Caco-2 (cell line): ENCODE data around the gene GALNT12. TPM values are rescaled to one million over a fixed set of nuclear protein-coding genes. Genes with fewer than 3 reads are reported as not detected.

Source experiments
- BruUV-seq: library from RNA; stranded (reverse); fragments of 400-500 nt; replicated peaks from 2 replicates; lab custom pipeline; 2021; lab: Mats Ljungman, UMichigan
- CTCF ChIA-PET: fragments of 300-600 bp; sonication (Branson Sonifier 250); formaldehyde crosslinking; loops from one replicate; lab custom pipeline; 2022; ENCODE audit warnings: antibody characterized with exemption; lab: Charles Lee
- POLR2A ChIA-PET: fragments of 300-600 bp; sonication (Branson Sonifier 250); formaldehyde crosslinking; loops from one replicate; lab custom pipeline; 2022; ENCODE audit warnings: antibody characterized with exemption; lab: Charles Lee
- DNase-seq, 2 experiments: peaks; one replicate each; pipeline versions ENCODE4 v3.0.0 to v3.0.0-alpha.2; 2020 to 2022
- H3K27me3 ChIP-seq: replicated peaks from 2 replicates; pipeline ENCODE4 v1.6.0; 2011; ENCODE audit warnings: low read length; ENCODE audit not compliant: control insufficient read depth, insufficient read depth
- H3K36me3 ChIP-seq: 2 replicates; pipeline ENCODE4 v1.5.1; 2011; ENCODE audit warnings: low read length; ENCODE audit not compliant: control insufficient read depth, insufficient read depth
- H3K4me1 ChIP-seq: fragments of 250-450 bp; sonication (Bioruptor Pico); 2 replicates; pipeline ENCODE4 v1.5.1; 2020; ENCODE audit warnings: mild to moderate bottlenecking
- H3K4me3 ChIP-seq: 2 replicates; pipeline ENCODE4 v1.5.1; 2011; ENCODE audit warnings: low read depth, mild to moderate bottlenecking, control low read depth, low read length
- H3K9me3 ChIP-seq: fragments of 250-450 bp; sonication (Bioruptor Pico); 2 replicates; pipeline ENCODE4 v1.5.1; 2020; ENCODE audit warnings: mild to moderate bottlenecking, moderate library complexity
- H3K27ac Mint-ChIP-seq: one replicate; pipeline ENCODE4 v1.8.0; 2022; ENCODE audit warnings: mixed read lengths; ENCODE audit not compliant: unreplicated experiment
- H3K27me3 Mint-ChIP-seq: one replicate; pipeline ENCODE4 v1.8.0; 2022; ENCODE audit warnings: mixed read lengths; ENCODE audit not compliant: insufficient read depth, unreplicated experiment
- H3K36me3 Mint-ChIP-seq: one replicate; pipeline ENCODE4 v1.8.0; 2022; ENCODE audit warnings: mild to moderate bottlenecking, mixed read lengths; ENCODE audit not compliant: insufficient read depth, unreplicated experiment
- H3K4me1 Mint-ChIP-seq: one replicate; pipeline ENCODE4 v1.8.0; 2022; ENCODE audit warnings: low read depth, mixed read lengths; ENCODE audit not compliant: unreplicated experiment
- H3K4me3 Mint-ChIP-seq: one replicate; pipeline ENCODE4 v1.8.0; 2022; ENCODE audit warnings: mild to moderate bottlenecking, moderate library complexity, mixed read lengths; ENCODE audit not compliant: unreplicated experiment
- H3K9me3 Mint-ChIP-seq: one replicate; pipeline ENCODE4 v1.8.0; 2022; ENCODE audit warnings: mixed read lengths; ENCODE audit not compliant: unreplicated experiment
- CTCF ChIP-seq, 2 experiments: fragments of 200-600 bp in 1 of 2; IDR thresholded peaks; 1 replicate in 1 of 2; 2 replicates in 1 of 2; pipeline versions ENCODE4 v1.5.1 to v1.8.0; 2011 to 2022; ENCODE audit warnings: antibody characterized with exemption in 1 of 2, control low read depth in 1 of 2, inconsistent platforms in 1 of 2, low read depth in 1 of 2, low read length in 1 of 2, mild to moderate bottlenecking in 1 of 2, moderate library complexity in 1 of 2; ENCODE audit not compliant: insufficient read depth in 1 of 2, severe bottlenecking in 1 of 2, unreplicated experiment in 1 of 2
- intact Hi-C: fragments of 100-400 bp; cut with micrococcal nuclease; formaldehyde crosslinking; loops from one replicate; pipeline ENCODE4 v1.10.0; 2022; ENCODE audit not compliant: unreplicated experiment
- total RNA-seq: library from RNA; stranded (reverse); gene quantifications from 2 replicates; pipeline ENCODE4 v1.2.3, GENCODE V29; 2022

Gene GALNT12
- total RNA-seq, 1 experiment from 2014 or later = 3.6 TPM

GRCh38 chr9:98801561-98801960 lies 5.9 kb upstream of the GALNT12 start:
- ChIA-PET POLR2A (no interaction called here), CTCF (interaction anchor here (0.6 kb wide), 1 partner anchor 19 kb away, joined by 6 read pairs; no protein-coding TSS in a partner anchor)
- intact Hi-C loops = no loop called here
- H3K4me1 ChIP-seq = peaks cover 14% of the 10 kb centered on the region
- no peak overlapping the region for H3K27ac Mint-ChIP-seq
- no peak overlapping the region for H3K4me3 ChIP-seq
- no peaks in the 10 kb centered on the region for H3K9me3 Mint-ChIP-seq
- H3K36me3 ChIP-seq = no peaks in the 10 kb centered on the region
- TF ChIP-seq CTCF (IDR thresholded peaks at IDR 0.05; ENCODE audit: insufficient read depth in 1 of 2, low read depth in 1 of 2, low read length in 1 of 2, severe bottlenecking in 1 of 2, unreplicated experiment in 1 of 2) = no peak
- BruUV-seq = no TSS peak
- H3K27me3 Mint-ChIP-seq = no peaks in the 10 kb centered on the region
- peaks cover 15% of the 10 kb centered on the region for H3K4me1 Mint-ChIP-seq
- H3K27me3 ChIP-seq = no peaks in the 10 kb centered on the region; the same call in 1 of the 2 replicates
- no peaks in the 10 kb centered on the region for H3K36me3 Mint-ChIP-seq
- no peaks in the 10 kb centered on the region for H3K9me3 ChIP-seq
- DNase-seq = no peak
- H3K4me3 Mint-ChIP-seq = no peak overlapping the region

GRCh38 chr9:98801969-98802371 lies 5.5 kb upstream of the GALNT12 start:
- DNase-seq = no peak
- POLR2A ChIA-PET = no interaction called here

DNA sequence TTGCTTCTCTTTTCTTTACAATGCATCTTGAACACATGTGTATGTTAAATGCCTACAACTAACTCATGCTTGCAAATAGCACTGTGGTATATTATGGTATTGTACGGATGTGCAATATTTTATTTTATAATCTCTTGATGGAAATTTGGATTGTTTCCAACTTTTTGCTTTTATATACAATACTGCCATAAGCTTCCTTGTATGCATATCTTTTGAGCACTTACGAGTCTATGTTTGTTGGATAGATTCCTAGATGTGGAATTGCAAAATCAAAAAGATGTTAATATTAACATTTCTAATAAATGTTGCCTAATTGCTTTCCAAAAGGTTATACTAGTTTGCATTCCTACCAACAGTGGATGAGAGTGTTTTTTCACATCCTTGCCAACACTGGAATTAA lies 3.4 kb upstream of the GALNT12 start:
- Histone ChIP-seq H3K4me1 (peaks cover 31% of the 10 kb centered on the region), H3K36me3 (no peaks in the 10 kb centered on the region), H3K9me3 (no peaks in the 10 kb centered on the region), H3K27me3 (no peaks in the 10 kb centered on the region; the same call in 1 of the 2 replicates), H3K4me3 (no peak overlapping the region)
- ChIA-PET CTCF (no interaction called here), POLR2A (no interaction called here)
- H3K4me3 Mint-ChIP-seq = no peak overlapping the region
- no TSS peak for BruUV-seq
- no peaks in the 10 kb centered on the region for H3K9me3 Mint-ChIP-seq
- no peak for TF ChIP-seq CTCF (IDR thresholded peaks at IDR 0.05; ENCODE audit: insufficient read depth in 1 of 2, low read depth in 1 of 2, low read length in 1 of 2, severe bottlenecking in 1 of 2, unreplicated experiment in 1 of 2)
- intact Hi-C loops = no loop called here
- no peaks in the 10 kb centered on the region for H3K27me3 Mint-ChIP-seq
- no peak for DNase-seq
- H3K27ac Mint-ChIP-seq = no peak overlapping the region
- peaks cover 19% of the 10 kb centered on the region for H3K4me1 Mint-ChIP-seq
- no peaks in the 10 kb centered on the region for H3K36me3 Mint-ChIP-seq

More at GRCh38 chr9:98801969-98802371, 5.5 kb upstream of the GALNT12 start:
- no peaks in the 10 kb centered on the region for H3K9me3 Mint-ChIP-seq
- Histone ChIP-seq H3K4me3 (no peak overlapping the region), H3K36me3 (no peaks in the 10 kb centered on the region), H3K27me3 (no peaks in the 10 kb centered on the region; the same call in 1 of the 2 replicates), H3K9me3 (no peaks in the 10 kb centered on the region), H3K4me1 (peaks cover 18% of the 10 kb centered on the region)
- BruUV-seq = no TSS peak
- no peaks in the 10 kb centered on the region for H3K36me3 Mint-ChIP-seq
- CTCF ChIA-PET = interaction anchor here (0.6 kb wide), 1 partner anchor 19 kb away, joined by 6 read pairs; no protein-coding TSS in a partner anchor
- no peak overlapping the region for H3K4me3 Mint-ChIP-seq
- intact Hi-C loops = no loop called here
- TF ChIP-seq CTCF (IDR thresholded peaks at IDR 0.05; ENCODE audit: insufficient read depth in 1 of 2, low read depth in 1 of 2, low read length in 1 of 2, severe bottlenecking in 1 of 2, unreplicated experiment in 1 of 2) = no peak
- H3K4me1 Mint-ChIP-seq = peaks cover 15% of the 10 kb centered on the region
- H3K27ac Mint-ChIP-seq = no peak overlapping the region
- H3K27me3 Mint-ChIP-seq = no peaks in the 10 kb centered on the region
